Memory B cell (primary cell): ENCODE measurements around the gene SEL1L3.

Experiments used
- ATAC-seq: fragments of 150-1000 bp; cut with Tn5 transposase; 2 replicates; pipeline ENCODE4 v1.10.0; 2021; ENCODE audit warnings: low read depth, mild to moderate bottlenecking, moderate library complexity
- DNase-seq, 2 donors: peaks; one replicate each; pipeline ENCODE4 v3.0.0; 2022; ENCODE audit warnings: low spot score in 2 of 2
- H3K27ac Mint-ChIP-seq: one replicate; pipeline ENCODE4 v1.8.0; 2022; ENCODE audit warnings: mild to moderate bottlenecking, moderate library complexity, mixed read lengths
- H3K27me3 Mint-ChIP-seq: one replicate; pipeline ENCODE4 v1.8.0; 2022; ENCODE audit warnings: mixed read lengths
- H3K36me3 Mint-ChIP-seq: one replicate; pipeline ENCODE4 v1.8.0; 2022; ENCODE audit warnings: mild to moderate bottlenecking, mixed read lengths
- H3K4me1 Mint-ChIP-seq: one replicate; pipeline ENCODE4 v1.8.0; 2022; ENCODE audit warnings: mixed read lengths
- H3K4me3 Mint-ChIP-seq: one replicate; pipeline ENCODE4 v1.8.0; 2022; ENCODE audit warnings: mild to moderate bottlenecking, moderate library complexity, mixed read lengths
- H3K9me3 Mint-ChIP-seq: one replicate; pipeline ENCODE4 v1.8.0; 2022; ENCODE audit warnings: mixed read lengths

SEL1L3 gene

GRCh38 chr4:25813448-25814106 is 49.2 kb downstream of the SEL1L3 start:
- no peak overlapping the region for H3K27ac Mint-ChIP-seq
- H3K4me1 Mint-ChIP-seq = no peaks in the 10 kb centered on the region
- H3K4me3 Mint-ChIP-seq = no peak overlapping the region
- no peaks in the 10 kb centered on the region for H3K27me3 Mint-ChIP-seq
- no peaks in the 10 kb centered on the region for H3K9me3 Mint-ChIP-seq
- H3K36me3 Mint-ChIP-seq = peaks cover 37% of the 10 kb centered on the region
- DNase-seq (no peak), ATAC-seq (no peak)

- H3K4me1 Mint-ChIP-seq = no peaks in the 10 kb centered on the region
- H3K27ac Mint-ChIP-seq = peak overlapping the region; percentile 42
- H3K4me3 Mint-ChIP-seq = no peak overlapping the region
- no peaks in the 10 kb centered on the region for H3K27me3 Mint-ChIP-seq
- H3K36me3 Mint-ChIP-seq = peaks cover 44% of the 10 kb centered on the region
- H3K9me3 Mint-ChIP-seq = no peaks in the 10 kb centered on the region
- no peak for ATAC-seq
- no peak for DNase-seq
These were observed 50.9 kb downstream of the SEL1L3 start for GRCh38 chr4:25811841-25812240.

- DNase-seq (no peak), ATAC-seq (no peak)
- Mint-ChIP-seq H3K27ac (no peak overlapping the region), H3K9me3 (no peaks in the 10 kb centered on the region), H3K4me1 (no peaks in the 10 kb centered on the region), H3K36me3 (peaks cover 41% of the 10 kb centered on the region), H3K27me3 (no peaks in the 10 kb centered on the region), H3K4me3 (no peak overlapping the region)
These were observed 51.5 kb downstream of the SEL1L3 start for GRCh38 chr4:25811374-25811690.

- Mint-ChIP-seq H3K4me1 (no peaks in the 10 kb centered on the region), H3K9me3 (no peaks in the 10 kb centered on the region), H3K27me3 (no peaks in the 10 kb centered on the region), H3K27ac (no peak overlapping the region), H3K4me3 (no peak overlapping the region), H3K36me3 (peaks cover 43% of the 10 kb centered on the region)
- DNase-seq (no peak), ATAC-seq (no peak)
These were observed 52.1 kb downstream of the SEL1L3 start for GRCh38 chr4:25810461-25811373.

DNA sequence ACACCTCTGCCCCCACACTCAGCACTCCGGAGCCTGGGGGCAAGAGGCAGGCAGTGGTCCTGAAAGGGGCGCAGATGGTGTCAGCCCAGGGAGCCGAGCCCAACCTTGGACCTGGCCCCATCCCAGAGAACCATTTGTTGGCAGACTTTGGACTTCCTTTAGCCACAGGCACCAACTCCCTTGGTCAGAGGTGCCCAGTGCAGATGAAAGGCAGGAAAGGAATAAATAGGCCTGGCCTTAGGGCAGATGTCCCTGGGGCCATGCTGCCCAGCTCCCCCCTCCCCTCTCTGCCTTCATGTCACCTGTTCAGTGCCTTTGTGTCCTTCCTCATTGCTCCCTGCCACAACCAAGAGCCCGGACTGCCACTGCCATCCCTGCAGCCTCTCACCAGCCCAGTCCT is 52.8 kb downstream of the SEL1L3 start:
- H3K4me3 Mint-ChIP-seq = no peak overlapping the region
- DNase-seq (no peak), ATAC-seq (no peak)
- peaks cover 40% of the 10 kb centered on the region for H3K36me3 Mint-ChIP-seq
- H3K9me3 Mint-ChIP-seq = no peaks in the 10 kb centered on the region
- H3K27me3 Mint-ChIP-seq = no peaks in the 10 kb centered on the region
- H3K27ac Mint-ChIP-seq = no peak overlapping the region
- no peaks in the 10 kb centered on the region for H3K4me1 Mint-ChIP-seq

DNA sequence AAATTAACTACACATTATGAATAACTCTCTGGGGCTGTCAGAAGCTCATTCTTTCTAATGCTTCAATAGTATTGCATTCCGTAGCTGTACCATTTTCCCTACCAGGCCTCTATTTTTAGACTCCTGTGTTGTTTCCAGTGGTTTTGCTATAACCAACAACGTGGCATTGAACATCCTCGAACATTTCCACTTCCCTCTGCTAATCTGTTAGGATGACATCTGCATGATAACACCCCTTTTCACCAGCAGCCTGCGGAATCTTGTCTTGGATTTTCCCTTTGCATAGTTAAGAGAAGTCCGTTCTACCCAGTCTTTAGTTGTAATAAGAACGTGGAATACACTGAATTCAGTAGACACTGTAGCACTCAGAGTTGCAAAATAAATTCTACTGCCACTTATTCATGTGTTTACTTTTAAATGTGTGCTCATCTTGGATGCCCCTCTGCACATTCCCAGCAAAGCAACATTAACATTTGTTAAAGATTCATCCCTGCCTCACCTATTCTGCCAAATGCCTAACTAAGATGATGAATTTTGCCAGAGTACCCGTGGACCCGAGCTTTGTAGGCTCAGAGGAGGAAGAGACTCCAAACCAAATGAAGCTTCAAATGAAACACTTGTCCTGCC is 55.6 kb downstream of the SEL1L3 start:
- Mint-ChIP-seq H3K9me3 (no peaks in the 10 kb centered on the region), H3K36me3 (peaks cover 41% of the 10 kb centered on the region), H3K27ac (no peak overlapping the region), H3K27me3 (no peaks in the 10 kb centered on the region), H3K4me3 (no peak overlapping the region), H3K4me1 (no peaks in the 10 kb centered on the region)
- ATAC-seq (no peak), DNase-seq (no peak)

- H3K4me1 Mint-ChIP-seq = no peaks in the 10 kb centered on the region
- peaks cover 36% of the 10 kb centered on the region for H3K36me3 Mint-ChIP-seq
- ATAC-seq = no peak
- no peaks in the 10 kb centered on the region for H3K9me3 Mint-ChIP-seq
- no peak for DNase-seq
- H3K4me3 Mint-ChIP-seq = no peak overlapping the region
- H3K27ac Mint-ChIP-seq = no peak overlapping the region
- no peaks in the 10 kb centered on the region for H3K27me3 Mint-ChIP-seq
These were observed 57.4 kb downstream of the SEL1L3 start for GRCh38 chr4:25805255-25805860.

- no peaks in the 10 kb centered on the region for H3K9me3 Mint-ChIP-seq
- peaks cover 47% of the 10 kb centered on the region for H3K36me3 Mint-ChIP-seq
- no peak for DNase-seq
- no peaks in the 10 kb centered on the region for H3K27me3 Mint-ChIP-seq
- H3K27ac Mint-ChIP-seq = no peak overlapping the region
- H3K4me3 Mint-ChIP-seq = no peak overlapping the region
- ATAC-seq = no peak
- peaks cover 2% of the 10 kb centered on the region for H3K4me1 Mint-ChIP-seq
These were observed 59.0 kb downstream of the SEL1L3 start for GRCh38 chr4:25803720-25804225.

DNA sequence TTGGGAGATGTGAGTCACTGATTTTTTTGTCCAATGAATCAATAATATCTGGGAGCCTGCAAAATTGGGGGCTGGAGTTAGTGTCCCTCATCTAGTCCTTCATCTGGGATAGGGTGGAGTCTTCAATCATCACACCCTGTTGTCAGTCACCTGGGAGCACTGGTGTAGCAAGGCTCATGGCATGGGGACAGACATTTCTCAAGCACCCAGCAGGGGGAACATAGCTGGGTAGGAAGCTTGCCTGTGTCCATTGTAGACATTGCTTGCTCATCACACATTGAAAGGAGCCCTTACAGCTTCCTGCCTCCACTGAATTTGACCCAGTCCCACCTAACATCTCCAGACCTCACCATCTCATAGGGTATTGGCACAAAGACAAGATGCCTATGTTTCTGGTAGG is 61.2 kb downstream of the SEL1L3 start:
- Mint-ChIP-seq H3K27ac (no peak overlapping the region), H3K27me3 (no peaks in the 10 kb centered on the region), H3K4me3 (no peak overlapping the region), H3K9me3 (no peaks in the 10 kb centered on the region), H3K36me3 (peaks cover 50% of the 10 kb centered on the region), H3K4me1 (peaks cover 9% of the 10 kb centered on the region)
- no peak for ATAC-seq
- no peak for DNase-seq

- H3K27me3 Mint-ChIP-seq = no peaks in the 10 kb centered on the region
- H3K36me3 Mint-ChIP-seq = peaks cover 53% of the 10 kb centered on the region
- H3K9me3 Mint-ChIP-seq = no peaks in the 10 kb centered on the region
- H3K27ac Mint-ChIP-seq = no peak overlapping the region
- peaks cover 9% of the 10 kb centered on the region for H3K4me1 Mint-ChIP-seq
- no peak for ATAC-seq
- no peak overlapping the region for H3K4me3 Mint-ChIP-seq
- no peak for DNase-seq
These were observed 62.5 kb downstream of the SEL1L3 start for GRCh38 chr4:25800245-25800644.

DNA sequence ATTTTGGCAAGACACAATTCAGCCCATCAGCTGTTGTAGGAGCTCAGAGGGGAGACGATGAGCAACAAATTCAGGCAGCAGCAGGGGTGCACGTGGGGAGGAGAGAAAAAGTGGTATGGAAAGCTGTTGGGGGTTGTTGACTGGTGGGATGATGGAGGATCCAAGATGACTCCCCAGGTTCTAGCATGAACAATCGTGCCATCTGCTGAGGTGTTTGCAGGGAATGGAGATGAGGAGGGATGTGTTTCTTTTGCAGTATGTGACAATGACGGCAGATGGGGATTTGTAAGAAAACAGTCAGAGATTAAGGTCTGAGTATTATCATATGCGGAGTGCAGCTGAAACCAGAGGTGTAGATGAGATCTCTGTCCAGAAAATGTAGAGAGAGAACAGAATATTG is 63.3 kb downstream of the SEL1L3 start:
- peaks cover 58% of the 10 kb centered on the region for H3K36me3 Mint-ChIP-seq
- no peaks in the 10 kb centered on the region for H3K9me3 Mint-ChIP-seq
- H3K27me3 Mint-ChIP-seq = no peaks in the 10 kb centered on the region
- peak overlapping the region; percentile 36 for H3K27ac Mint-ChIP-seq
- no peak for ATAC-seq
- peaks cover 11% of the 10 kb centered on the region for H3K4me1 Mint-ChIP-seq
- no peak for DNase-seq
- no peak overlapping the region for H3K4me3 Mint-ChIP-seq

DNA sequence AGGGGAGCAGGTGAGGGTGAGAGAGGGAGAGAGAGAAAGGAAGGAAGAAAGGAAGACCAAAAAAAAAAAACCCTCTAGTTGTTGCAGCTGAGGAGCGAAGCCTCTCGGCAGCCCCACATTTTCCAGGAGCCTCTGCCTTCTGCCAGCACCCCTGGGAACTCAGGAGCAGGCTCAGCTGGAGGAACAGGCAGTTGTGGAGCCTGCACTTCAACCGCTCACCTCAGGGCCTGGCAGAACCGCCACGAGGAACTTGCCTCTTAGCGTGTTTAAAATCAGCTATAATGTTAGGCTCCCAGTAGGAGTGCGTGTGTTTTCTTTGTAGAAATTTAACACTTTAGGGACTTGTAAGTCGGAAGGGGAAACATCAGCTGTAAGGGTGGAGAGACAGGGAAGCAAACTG is 65.7 kb downstream of the SEL1L3 start:
- DNase-seq (no peak), ATAC-seq (no peak)
- Mint-ChIP-seq H3K27ac (peak overlapping the region; percentile 59), H3K4me3 (no peak overlapping the region), H3K36me3 (peaks cover 62% of the 10 kb centered on the region), H3K4me1 (peaks cover 18% of the 10 kb centered on the region), H3K9me3 (no peaks in the 10 kb centered on the region), H3K27me3 (no peaks in the 10 kb centered on the region)

DNA sequence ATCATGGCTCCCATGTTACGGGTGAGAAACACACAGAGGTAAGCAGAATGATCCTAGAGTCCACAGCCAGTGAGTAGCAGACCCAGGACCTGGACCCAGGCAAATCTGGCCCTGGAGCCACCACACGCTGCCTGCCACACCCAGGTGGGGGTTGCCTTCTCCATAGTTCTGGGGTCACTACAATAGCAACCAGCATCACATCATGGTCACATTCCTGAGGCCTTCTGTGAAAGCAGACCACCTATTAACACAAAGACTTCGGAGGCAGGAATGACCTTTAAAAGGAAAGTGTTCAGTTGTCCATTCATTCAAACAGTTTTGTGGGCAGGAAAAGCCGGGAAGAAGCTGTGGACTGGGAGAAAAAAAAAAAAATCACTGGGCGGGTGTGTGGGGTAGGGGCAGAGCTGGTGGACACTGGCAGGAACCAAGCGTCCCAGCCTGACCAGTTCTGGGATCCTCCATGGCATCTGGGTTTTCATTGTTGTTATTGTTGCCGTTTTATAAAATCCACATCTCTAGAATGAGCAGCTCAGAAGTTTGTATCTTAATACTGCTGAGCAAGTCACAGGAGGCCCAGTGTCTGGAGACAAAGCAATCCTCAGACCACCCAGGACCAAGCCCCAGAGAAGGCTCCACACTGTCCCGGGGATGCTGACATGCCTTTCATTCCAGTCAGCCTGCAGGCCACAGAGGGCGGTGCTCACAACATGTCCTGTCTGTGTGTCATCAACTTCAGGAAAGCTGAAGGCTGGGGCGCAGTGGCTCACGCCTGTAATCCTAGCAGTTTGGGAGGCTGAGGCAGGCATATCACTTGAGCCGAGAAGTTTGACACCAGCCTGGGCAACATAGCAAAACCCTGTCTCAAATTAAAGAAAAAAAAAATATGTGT is 67.0 kb downstream of the SEL1L3 start:
- no peak overlapping the region for H3K4me3 Mint-ChIP-seq
- DNase-seq (no peak), ATAC-seq (no peak)
- peaks cover 61% of the 10 kb centered on the region for H3K36me3 Mint-ChIP-seq
- H3K27me3 Mint-ChIP-seq = no peaks in the 10 kb centered on the region
- no peaks in the 10 kb centered on the region for H3K9me3 Mint-ChIP-seq
- H3K4me1 Mint-ChIP-seq = peaks cover 18% of the 10 kb centered on the region
- peak overlapping the region; percentile 29 for H3K27ac Mint-ChIP-seq
